Glutamatergic neuron (in vitro differentiated cells): ENCODE data around the gene SPACA4. TPM values are rescaled to one million over a fixed set of nuclear protein-coding genes. Genes with fewer than 3 reads are reported as not detected.
A peak's percentile ranks its signal among the peaks of the same experiment; 100 is the strongest.

Source experiments
- DNase-seq: peaks from one replicate; pipeline ENCODE4 v3.0.0; 2022
- H3K27ac Mint-ChIP-seq: one replicate; pipeline ENCODE4 v1.8.0; 2020; ENCODE audit warnings: mild to moderate bottlenecking, mixed read lengths, inconsistent platforms; ENCODE audit not compliant: unreplicated experiment
- H3K27me3 Mint-ChIP-seq: one replicate; pipeline ENCODE4 v1.8.0; 2020; ENCODE audit warnings: mild to moderate bottlenecking, moderate library complexity, mixed read lengths, inconsistent platforms; ENCODE audit not compliant: unreplicated experiment
- H3K36me3 Mint-ChIP-seq: one replicate; pipeline ENCODE4 v1.8.0; 2020; ENCODE audit warnings: mild to moderate bottlenecking, mixed read lengths, inconsistent platforms; ENCODE audit not compliant: unreplicated experiment
- H3K4me1 Mint-ChIP-seq: one replicate; pipeline ENCODE4 v1.8.0; 2020; ENCODE audit warnings: mild to moderate bottlenecking, low read depth, mixed read lengths, inconsistent platforms; ENCODE audit not compliant: unreplicated experiment
- H3K4me3 Mint-ChIP-seq: one replicate; pipeline ENCODE4 v1.8.0; 2020; ENCODE audit warnings: mild to moderate bottlenecking, mixed read lengths, inconsistent platforms; ENCODE audit not compliant: unreplicated experiment
- H3K9me3 Mint-ChIP-seq: one replicate; pipeline ENCODE4 v1.8.0; 2020; ENCODE audit warnings: mild to moderate bottlenecking, moderate library complexity, mixed read lengths, inconsistent platforms; ENCODE audit not compliant: unreplicated experiment
- total RNA-seq: library from RNA; stranded (reverse); fragmentation: NEBNext Ultra II Directional; extraction: Animal tissue kit (Norgen Biotek cat#: 25700); gene quantifications from one replicate; pipeline ENCODE4 v1.2.1, GENCODE V29; 2021; ENCODE audit not compliant: unreplicated experiment
- TF ChIP-seq, protein P1 (sequence below): fragments of 200-600 bp; sonication (generic); IDR thresholded peaks from one replicate; pipeline ENCODE4 v1.5.0; 2021; ENCODE audit not compliant: partially characterized antibody, unreplicated experiment

SPACA4 gene
- total RNA-seq, 1 donor from 2014 or later, result not detected

DNA sequence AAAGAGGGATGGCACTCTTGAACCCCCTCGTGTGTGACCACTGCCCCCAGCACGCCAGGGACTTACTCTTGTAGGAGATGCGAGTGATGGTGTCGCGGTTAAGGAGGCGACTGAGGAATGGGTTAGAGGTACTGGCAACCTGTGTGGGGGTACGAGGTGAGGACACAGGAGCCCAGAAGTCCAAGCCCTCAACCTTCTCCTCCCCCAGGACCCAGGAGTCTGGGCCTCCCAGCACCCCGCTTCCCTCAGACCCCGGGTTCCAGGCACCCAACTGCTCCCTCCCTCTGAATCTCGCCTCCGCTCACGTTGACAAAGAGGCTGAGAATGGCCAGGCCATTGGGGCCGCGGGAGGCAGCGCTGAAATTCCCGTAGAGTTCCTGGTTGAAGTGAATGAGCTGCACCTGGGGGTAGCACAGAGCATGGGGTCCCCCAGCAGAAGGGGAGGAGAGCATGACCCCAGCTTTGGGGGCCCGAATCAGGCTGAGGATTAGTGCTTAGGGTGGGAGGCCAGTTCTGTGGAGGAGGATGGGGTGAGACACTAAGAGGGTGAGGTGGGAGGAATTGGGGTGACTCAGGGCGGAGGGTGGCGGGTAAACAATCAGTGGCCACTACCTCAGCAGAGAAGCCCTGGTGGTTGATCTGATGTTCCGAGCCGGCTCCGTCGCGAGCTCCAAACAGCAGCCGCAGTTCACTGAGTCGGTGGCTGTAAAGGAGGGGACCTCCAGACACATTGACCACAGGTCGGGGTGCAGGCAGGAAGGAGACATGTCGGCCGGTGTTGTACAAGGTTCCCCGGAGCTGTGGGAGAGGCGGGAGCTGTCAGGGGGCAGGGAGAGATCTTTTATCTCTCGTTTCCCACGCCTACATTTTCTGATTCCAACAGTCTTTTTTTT lies 33.2 kb downstream of the SPACA4 start:
- no peak for DNase-seq
- H3K4me1 Mint-ChIP-seq, result peaks cover 10% of the 10 kb centered on the region
- H3K27me3 Mint-ChIP-seq, result peaks cover 20% of the 10 kb centered on the region
- H3K9me3 Mint-ChIP-seq, result peaks cover 6% of the 10 kb centered on the region
- H3K4me3 Mint-ChIP-seq, result peak overlapping the region; percentile 9
- peaks cover 4% of the 10 kb centered on the region for H3K36me3 Mint-ChIP-seq
- no peak overlapping the region for H3K27ac Mint-ChIP-seq
- TF ChIP-seq, protein P1, sequence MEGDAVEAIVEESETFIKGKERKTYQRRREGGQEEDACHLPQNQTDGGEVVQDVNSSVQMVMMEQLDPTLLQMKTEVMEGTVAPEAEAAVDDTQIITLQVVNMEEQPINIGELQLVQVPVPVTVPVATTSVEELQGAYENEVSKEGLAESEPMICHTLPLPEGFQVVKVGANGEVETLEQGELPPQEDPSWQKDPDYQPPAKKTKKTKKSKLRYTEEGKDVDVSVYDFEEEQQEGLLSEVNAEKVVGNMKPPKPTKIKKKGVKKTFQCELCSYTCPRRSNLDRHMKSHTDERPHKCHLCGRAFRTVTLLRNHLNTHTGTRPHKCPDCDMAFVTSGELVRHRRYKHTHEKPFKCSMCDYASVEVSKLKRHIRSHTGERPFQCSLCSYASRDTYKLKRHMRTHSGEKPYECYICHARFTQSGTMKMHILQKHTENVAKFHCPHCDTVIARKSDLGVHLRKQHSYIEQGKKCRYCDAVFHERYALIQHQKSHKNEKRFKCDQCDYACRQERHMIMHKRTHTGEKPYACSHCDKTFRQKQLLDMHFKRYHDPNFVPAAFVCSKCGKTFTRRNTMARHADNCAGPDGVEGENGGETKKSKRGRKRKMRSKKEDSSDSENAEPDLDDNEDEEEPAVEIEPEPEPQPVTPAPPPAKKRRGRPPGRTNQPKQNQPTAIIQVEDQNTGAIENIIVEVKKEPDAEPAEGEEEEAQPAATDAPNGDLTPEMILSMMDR, result no peak

DNA sequence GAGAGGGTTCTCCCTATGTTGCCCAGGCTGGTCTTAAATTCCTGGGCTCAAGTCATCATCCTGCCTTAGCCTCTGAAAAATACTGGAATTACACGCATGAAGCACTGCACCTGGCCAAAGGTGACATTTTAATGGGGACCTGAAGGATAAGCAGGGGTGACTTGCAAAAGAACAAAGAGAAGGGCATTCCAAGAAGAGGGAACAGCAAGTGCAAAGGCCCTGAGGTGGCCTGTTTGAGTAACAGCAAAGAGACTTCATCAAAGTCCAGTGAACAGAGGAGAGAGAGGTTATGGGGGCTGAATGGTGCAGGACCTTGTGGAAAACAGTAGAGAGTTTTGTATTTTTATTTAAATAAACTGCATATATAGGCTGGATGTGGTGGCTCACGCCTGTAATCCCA lies 35.3 kb downstream of the SPACA4 start:
- TF ChIP-seq, protein P1, result no peak
- Mint-ChIP-seq H3K9me3 (peaks cover 8% of the 10 kb centered on the region), H3K4me3 (peak overlapping the region; percentile 45), H3K36me3 (peaks cover 4% of the 10 kb centered on the region), H3K27ac (no peak overlapping the region), H3K4me1 (peaks cover 9% of the 10 kb centered on the region), H3K27me3 (peaks cover 25% of the 10 kb centered on the region)
- DNase-seq, result no peak

DNA sequence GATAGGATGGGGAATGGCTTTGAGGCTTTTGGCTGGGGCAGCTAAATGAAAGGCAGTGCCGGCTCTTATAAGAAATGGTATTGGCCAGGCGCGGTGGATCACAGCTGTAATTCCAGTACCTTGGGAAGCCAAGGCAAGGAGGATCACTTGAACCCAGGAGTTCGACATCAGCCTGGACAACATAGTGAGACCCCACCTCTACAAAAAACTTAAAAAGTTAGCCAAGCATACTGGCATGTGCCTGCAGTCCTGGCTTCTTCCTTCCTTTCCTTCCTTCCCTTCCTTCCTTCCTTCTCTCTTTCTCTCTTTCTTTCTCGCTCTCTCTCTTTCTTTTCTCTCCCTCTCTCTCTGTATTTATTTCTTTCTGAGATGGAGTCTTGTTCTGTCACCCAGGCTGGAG lies 36.3 kb downstream of the SPACA4 start:
- H3K27me3 Mint-ChIP-seq, result peaks cover 24% of the 10 kb centered on the region
- H3K4me3 Mint-ChIP-seq, result peak overlapping the region; percentile 4
- H3K27ac Mint-ChIP-seq, result no peak overlapping the region
- H3K4me1 Mint-ChIP-seq, result peaks cover 9% of the 10 kb centered on the region
- H3K9me3 Mint-ChIP-seq, result peaks cover 8% of the 10 kb centered on the region
- peaks cover 4% of the 10 kb centered on the region for H3K36me3 Mint-ChIP-seq
- DNase-seq, result no peak
- TF ChIP-seq, protein P1, result no peak

DNA sequence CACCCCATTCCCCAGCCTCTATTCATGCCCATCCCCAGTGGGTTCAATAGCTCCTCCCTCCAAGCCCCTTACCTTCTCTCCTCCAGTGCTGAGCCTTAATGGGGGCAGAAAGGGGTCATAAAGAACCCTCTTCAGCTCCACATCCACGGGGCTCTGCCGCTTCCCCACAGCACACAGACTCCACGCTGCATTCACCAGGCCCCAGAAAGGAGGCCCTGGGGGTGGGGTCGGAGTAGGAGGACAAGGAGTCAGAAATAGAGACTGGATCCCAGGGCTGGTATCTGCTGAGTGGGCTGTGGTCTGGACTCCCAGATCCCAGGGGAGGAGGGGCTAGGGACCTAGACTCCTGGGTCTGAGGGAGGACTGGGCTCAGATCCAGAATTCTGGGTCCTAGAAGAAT lies 37.8 kb downstream of the SPACA4 start:
- Mint-ChIP-seq H3K4me3 (no peak overlapping the region), H3K27ac (no peak overlapping the region), H3K27me3 (peaks cover 16% of the 10 kb centered on the region), H3K36me3 (no peaks in the 10 kb centered on the region), H3K4me1 (peaks cover 5% of the 10 kb centered on the region), H3K9me3 (peaks cover 8% of the 10 kb centered on the region)
- no peak for DNase-seq
- TF ChIP-seq, protein P1, result no peak
